ENCODE results near the gene PMCH. TPM values are rescaled to one million over a fixed set of nuclear protein-coding genes. Genes with fewer than 3 reads are reported as not detected.
A peak's percentile ranks its signal among the peaks of the same experiment; 100 is the strongest.

Gene PMCH
- total and polyA plus RNA-seq, 7 donors = 0.26 TPM; not detected in 6

DNA sequence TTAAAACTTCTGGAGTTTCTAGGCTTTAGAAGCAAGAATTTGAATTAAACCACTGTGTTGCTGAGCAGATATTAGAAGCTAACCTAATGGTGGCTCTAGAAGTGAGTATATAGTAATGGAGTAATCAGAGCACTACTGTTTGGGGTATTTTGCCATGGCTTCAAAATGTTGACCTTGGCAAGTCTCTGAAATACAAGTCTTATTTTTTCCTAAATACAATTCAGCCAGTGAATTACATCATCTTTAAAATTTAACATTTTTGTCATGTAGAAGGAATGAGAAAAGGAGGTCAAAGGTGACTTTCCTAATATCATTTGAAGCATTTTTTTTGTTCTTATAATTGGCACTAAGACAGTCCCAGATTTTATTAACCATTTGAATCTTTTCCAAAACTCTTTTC is 25.2 kb downstream of the PMCH start:
- Histone ChIP-seq H3K4me3 (no peak overlapping the region), H3K27ac (no peak overlapping the region), H3K36me3 (no peaks in the 10 kb centered on the region), H3K9me3 (no peaks in the 10 kb centered on the region), H3K27me3 (no peaks in the 10 kb centered on the region), H3K4me1 (no peaks in the 10 kb centered on the region)
- no peak for DNase-seq
- TF ChIP-seq POLR2AphosphoS5 (IDR thresholded peaks at IDR 0.05) (no peak), EP300 (IDR thresholded peaks at IDR 0.05) (no peak), POLR2A (IDR thresholded peaks at IDR 0.05) (no peak)
- TF ChIP-seq, protein P1, sequence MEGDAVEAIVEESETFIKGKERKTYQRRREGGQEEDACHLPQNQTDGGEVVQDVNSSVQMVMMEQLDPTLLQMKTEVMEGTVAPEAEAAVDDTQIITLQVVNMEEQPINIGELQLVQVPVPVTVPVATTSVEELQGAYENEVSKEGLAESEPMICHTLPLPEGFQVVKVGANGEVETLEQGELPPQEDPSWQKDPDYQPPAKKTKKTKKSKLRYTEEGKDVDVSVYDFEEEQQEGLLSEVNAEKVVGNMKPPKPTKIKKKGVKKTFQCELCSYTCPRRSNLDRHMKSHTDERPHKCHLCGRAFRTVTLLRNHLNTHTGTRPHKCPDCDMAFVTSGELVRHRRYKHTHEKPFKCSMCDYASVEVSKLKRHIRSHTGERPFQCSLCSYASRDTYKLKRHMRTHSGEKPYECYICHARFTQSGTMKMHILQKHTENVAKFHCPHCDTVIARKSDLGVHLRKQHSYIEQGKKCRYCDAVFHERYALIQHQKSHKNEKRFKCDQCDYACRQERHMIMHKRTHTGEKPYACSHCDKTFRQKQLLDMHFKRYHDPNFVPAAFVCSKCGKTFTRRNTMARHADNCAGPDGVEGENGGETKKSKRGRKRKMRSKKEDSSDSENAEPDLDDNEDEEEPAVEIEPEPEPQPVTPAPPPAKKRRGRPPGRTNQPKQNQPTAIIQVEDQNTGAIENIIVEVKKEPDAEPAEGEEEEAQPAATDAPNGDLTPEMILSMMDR (IDR thresholded peaks at IDR 0.05) = no peak
- intact Hi-C loops (cut with DNase I) = no loop called here

- H3K27ac ChIP-seq = no peak overlapping the region
- no peaks in the 10 kb centered on the region for H3K36me3 ChIP-seq
- intact Hi-C loops (cut with DNase I) = no loop called here
- TF ChIP-seq, protein P1 (IDR thresholded peaks at IDR 0.05) = no peak
- TF ChIP-seq POLR2A (IDR thresholded peaks at IDR 0.05) (no peak), POLR2AphosphoS5 (IDR thresholded peaks at IDR 0.05) (no peak), EP300 (IDR thresholded peaks at IDR 0.05) (no peak)
- no peak for DNase-seq
- H3K4me3 ChIP-seq = no peak overlapping the region
- H3K4me1 ChIP-seq = no peaks in the 10 kb centered on the region
- no peaks in the 10 kb centered on the region for H3K27me3 ChIP-seq
- no peaks in the 10 kb centered on the region for H3K9me3 ChIP-seq
Observed at GRCh38 chr12:102171951-102172350, 25.7 kb downstream of the PMCH start.

GRCh38 chr12:102169922-102170621 is 27.6 kb downstream of the PMCH start:
- TF ChIP-seq POLR2A (IDR thresholded peaks at IDR 0.05) (no peak), EP300 (IDR thresholded peaks at IDR 0.05) (no peak), POLR2AphosphoS5 (IDR thresholded peaks at IDR 0.05) (no peak)
- TF ChIP-seq, protein P1 (IDR thresholded peaks at IDR 0.05) = peak in 3 of 4 experiments; percentile 17 to 50 (median 32)
- WGBS, 2 donors = 95 to 96% methylated on average over 2 of the region's 2 CpGs

DNA sequence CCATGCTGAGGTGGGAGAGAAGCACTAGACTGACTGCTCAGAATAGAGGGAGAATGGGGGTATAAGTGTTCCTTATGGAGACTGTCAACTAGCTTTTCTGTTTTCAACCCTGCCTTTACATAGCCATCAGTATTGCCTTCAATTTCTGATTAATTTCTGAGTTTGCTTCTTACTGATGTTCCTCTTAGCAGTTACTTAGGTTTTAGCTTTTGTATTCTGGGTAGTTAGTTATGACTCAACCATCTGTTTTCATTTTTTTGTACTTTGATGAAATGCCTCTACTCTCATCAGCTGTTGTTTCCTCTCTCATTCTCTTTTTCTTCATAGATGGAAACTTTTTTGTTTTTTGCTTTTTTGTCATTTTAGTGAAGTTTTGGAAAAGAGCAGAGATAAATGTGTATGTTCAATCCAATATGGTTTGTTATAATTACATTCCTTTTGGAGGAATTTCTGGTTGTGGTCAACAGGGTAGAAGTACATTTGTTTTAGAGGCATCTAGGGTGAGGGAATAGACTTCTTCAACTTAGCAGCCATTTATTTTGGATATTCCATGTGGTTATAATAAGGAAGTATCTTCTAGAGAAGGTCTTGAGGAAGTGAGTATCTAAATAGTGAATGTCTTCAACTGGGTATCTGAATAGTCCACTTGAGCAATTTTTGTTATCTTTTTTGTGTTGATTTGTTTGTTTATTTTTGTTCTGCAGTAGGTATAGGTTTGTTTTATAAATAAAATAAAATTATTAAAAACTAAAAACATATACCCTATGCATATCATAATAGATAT is 29.6 kb downstream of the PMCH start:
- no peaks in the 10 kb centered on the region for H3K4me1 ChIP-seq
- H3K36me3 ChIP-seq = no peaks in the 10 kb centered on the region
- H3K9me3 ChIP-seq = no peaks in the 10 kb centered on the region
- H3K27me3 ChIP-seq = no peaks in the 10 kb centered on the region
- TF ChIP-seq, protein P1 (IDR thresholded peaks at IDR 0.05) = no peak
- no peak overlapping the region for H3K4me3 ChIP-seq
- no peak overlapping the region for H3K27ac ChIP-seq
- no peak for DNase-seq
- intact Hi-C loops (cut with DNase I) = no loop called here

More at GRCh38 chr12:102169922-102170621, 27.6 kb downstream of the PMCH start:
- H3K27me3 ChIP-seq = no peaks in the 10 kb centered on the region
- no peak overlapping the region for H3K4me3 ChIP-seq
- no peaks in the 10 kb centered on the region for H3K9me3 ChIP-seq
- H3K4me1 ChIP-seq = no peaks in the 10 kb centered on the region
- intact Hi-C loops (cut with DNase I) = no loop called here
- no peak for DNase-seq
- no peak overlapping the region for H3K27ac ChIP-seq
- H3K36me3 ChIP-seq = no peaks in the 10 kb centered on the region
